Activated CD4-positive, CD25-positive, alpha-beta regulatory T cell treated with anti-CD3 and anti-CD28 coated beads, Interleukin-2, amount 50 U/mL, for 24 hours (primary cell): ENCODE results near the gene MAP3K1.
"Not testable (repeated sequence)": the region's sequence is repeated elsewhere in the genome, so short reads cannot be mapped to it uniquely, and the experiment has no call there.

ENCODE experiments used
- ATAC-seq, 2 donors: fragments of 150-1000 bp; cut with Tn5 transposase; one replicate each; pipeline ENCODE4 v1.10.0; 2021; ENCODE audit warnings: mild to moderate bottlenecking in 1 of 2, moderate library complexity in 1 of 2

MAP3K1 gene

GRCh38 chr5:56814963-56815657, at the start of gene MAP3K1:
MAP3K1 (plus strand) TSS chr5:56815549; CDS start chr5:56815574, 25 bp downstream.
- peak; percentile 58 to 64 for ATAC-seq

- ATAC-seq: no peak
Measured at GRCh38 chr5:56766926-56767325, 48.4 kb upstream of the MAP3K1 start.

GRCh38 chr5:56769875-56770604, 45.3 kb upstream of the MAP3K1 start:
- ATAC-seq: no peak

- ATAC-seq: no peak
Measured at GRCh38 chr5:56772767-56773166, 42.6 kb upstream of the MAP3K1 start.

GRCh38 chr5:56774957-56775356, 40.4 kb upstream of the MAP3K1 start:
- ATAC-seq: no peak

GRCh38 chr5:56776212-56776846, 39.0 kb upstream of the MAP3K1 start:
- not testable (repeated sequence) for ATAC-seq

- no peak for ATAC-seq
Measured at GRCh38 chr5:56783261-56783660, 32.1 kb upstream of the MAP3K1 start.

GRCh38 chr5:56786346-56786745, 29.0 kb upstream of the MAP3K1 start:
- no peak for ATAC-seq

- ATAC-seq: peak; percentile 90 to 99
Measured at GRCh38 chr5:56791396-56791795, 24.0 kb upstream of the MAP3K1 start.

- no peak for ATAC-seq
Measured at GRCh38 chr5:56798521-56798920, 16.8 kb upstream of the MAP3K1 start.

- ATAC-seq: no peak
Measured at GRCh38 chr5:56800186-56800585, 15.2 kb upstream of the MAP3K1 start.

GRCh38 chr5:56801256-56801655, 14.1 kb upstream of the MAP3K1 start:
- ATAC-seq: no peak

- ATAC-seq: no peak
Measured at GRCh38 chr5:56802205-56802604, 13.1 kb upstream of the MAP3K1 start.

GRCh38 chr5:56803025-56803424, 12.3 kb upstream of the MAP3K1 start:
- no peak for ATAC-seq

- peak in 1 of 2 donors; percentile 28 for ATAC-seq
Measured at GRCh38 chr5:56803894-56804293, 11.5 kb upstream of the MAP3K1 start.

GRCh38 chr5:56807679-56808078, 7.7 kb upstream of the MAP3K1 start:
- ATAC-seq: no peak

- no peak for ATAC-seq
Measured at GRCh38 chr5:56808211-56808610, 7.1 kb upstream of the MAP3K1 start.

- ATAC-seq: no peak
Measured at GRCh38 chr5:56810826-56811225, 4.5 kb upstream of the MAP3K1 start.

- ATAC-seq: no peak
Measured at GRCh38 chr5:56812110-56812509, 3.2 kb upstream of the MAP3K1 start.

GRCh38 chr5:56813302-56813701, 2.0 kb upstream of the MAP3K1 start:
- no peak for ATAC-seq

- no peak for ATAC-seq
Measured at GRCh38 chr5:56814361-56814962, 887 bp upstream of the MAP3K1 start.

GRCh38 chr5:56815658-56816545, 553 bp downstream of the MAP3K1 start:
- ATAC-seq: peak; percentile 21 to 33
